NCI-H510A treated with DMSO at 0.1 percent for 48 hours (cell line): ENCODE measurements around the gene CFAP43.

ENCODE experiments used
- DNase-seq: peaks from one replicate; lab custom pipeline; 2025; lab: John Stamatoyannopoulos, UW

Gene CFAP43

DNA sequence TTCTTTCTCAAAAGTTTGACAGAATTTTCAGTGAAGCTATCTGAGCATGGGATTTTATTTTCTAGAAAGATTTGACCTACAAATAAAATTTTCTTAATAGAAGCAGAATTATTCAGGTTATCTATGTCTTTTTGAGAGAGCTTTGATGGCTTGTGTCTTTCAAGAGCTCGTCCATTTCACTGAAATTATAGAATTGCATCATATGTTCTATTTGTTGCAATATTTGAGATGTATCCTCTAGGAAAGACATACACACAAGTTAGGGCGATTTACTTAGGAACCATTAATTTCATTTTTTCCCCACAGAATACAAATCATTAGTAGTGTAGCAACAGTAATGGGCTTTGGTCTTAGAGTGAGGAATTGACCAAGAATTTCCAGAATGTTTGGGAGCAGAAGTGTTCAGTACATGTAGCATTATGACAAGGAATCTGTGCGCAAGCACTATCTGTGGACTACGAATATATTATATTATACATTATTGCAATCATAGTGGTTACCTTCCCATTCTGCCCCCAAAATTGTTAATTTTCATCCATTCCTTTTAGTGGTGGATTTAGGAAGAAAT is 133.7 kb downstream of the CFAP43 start:
- DNase-seq: no peak

GRCh38 chr10:104096692-104097091 is 135.5 kb downstream of the CFAP43 start:
- no peak for DNase-seq

- DNase-seq: no peak
Measured at GRCh38 chr10:104092749-104093148, 139.4 kb downstream of the CFAP43 start.

DNA sequence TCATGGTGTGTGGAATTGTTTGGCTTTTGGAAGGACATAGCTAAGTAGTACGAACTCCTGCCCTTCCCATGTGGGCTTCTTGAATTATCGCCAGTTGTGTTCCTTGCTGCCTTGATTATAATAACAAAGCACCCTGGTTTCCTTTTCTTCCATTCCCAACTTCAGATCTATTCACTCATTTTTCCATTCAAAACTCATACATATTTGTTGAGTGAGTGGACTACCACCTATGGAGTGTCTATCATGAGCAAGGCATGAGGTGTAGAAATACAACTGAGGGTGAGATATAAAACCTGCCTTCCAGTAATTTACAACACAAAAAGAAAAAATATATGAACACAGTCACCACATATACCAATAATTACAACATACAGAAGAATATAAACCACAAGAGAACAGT is 141.6 kb downstream of the CFAP43 start:
- no peak for DNase-seq

GRCh38 chr10:104089621-104090020 is 142.5 kb downstream of the CFAP43 start:
- DNase-seq: no peak

- DNase-seq: no peak
Measured at GRCh38 chr10:104088239-104088638, 143.9 kb downstream of the CFAP43 start.

DNA sequence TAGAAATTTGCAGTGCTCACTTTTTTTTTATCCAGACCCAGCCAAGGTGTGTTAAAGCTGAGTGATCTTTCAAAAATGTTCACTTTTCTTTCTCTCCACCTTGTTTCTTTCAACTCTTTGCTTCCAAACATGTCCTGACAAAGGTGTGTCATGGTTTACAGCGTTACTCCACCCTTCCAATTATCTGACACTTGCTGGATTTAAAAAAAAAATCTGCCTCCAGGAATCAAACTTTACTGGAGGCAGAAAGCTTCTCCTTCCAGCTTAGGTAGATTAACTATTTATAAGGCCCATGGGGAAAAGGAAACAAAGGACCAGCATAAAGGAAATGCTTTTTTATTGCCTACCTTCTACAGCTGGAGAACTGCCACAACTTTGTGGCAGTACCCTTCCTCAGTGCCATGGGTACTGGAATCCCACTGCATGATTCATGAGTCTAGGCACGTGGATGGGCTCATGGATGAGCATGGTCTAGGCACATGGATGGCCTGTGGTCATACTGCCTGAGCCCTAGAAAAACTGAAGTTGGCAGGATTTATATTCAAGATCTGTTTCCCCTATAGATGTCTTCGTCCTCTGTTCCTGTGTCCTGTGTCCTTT is 146.3 kb downstream of the CFAP43 start, which contains the start of gene COL17A1:
Gene COL17A1, minus strand, starts transcription at position 80 of the 600 bp plus-strand sequence. CDS start 5,207 bp downstream, outside the sequence.
- DNase-seq: no peak

GRCh38 chr10:104084482-104085142 is 147.6 kb downstream of the CFAP43 start:
- DNase-seq: no peak

- no peak for DNase-seq
Measured at GRCh38 chr10:104081998-104082397, 150.2 kb downstream of the CFAP43 start.

- peak; percentile 92 for DNase-seq
Measured at GRCh38 chr10:104080762-104081161, 151.4 kb downstream of the CFAP43 start.
